Ascending aorta (tissue), 2 donors: ENCODE data around the gene LIAS. TPM values are rescaled to one million over a fixed set of nuclear protein-coding genes. Genes with fewer than 3 reads are reported as not detected.

ENCODE experiments used
- DNase-seq, 2 donors: peaks; one replicate each; pipeline ENCODE4 v3.0.0-alpha.2; 2019; ENCODE audit warnings: low spot score in 2 of 2
- H3K27ac ChIP-seq, 2 donors: fragments of 200-600 bp; sonication (generic); one replicate each; pipeline ENCODE4 v1.5.1; 2016 to 2017; ENCODE audit warnings: mild to moderate bottlenecking in 1 of 2
- H3K27me3 ChIP-seq: fragments of 200-600 bp; sonication (generic); one replicate; pipeline ENCODE4 v1.5.1; 2017
- H3K36me3 ChIP-seq, 2 donors: fragments of 200-600 bp; sonication (generic); one replicate each; pipeline ENCODE4 v1.5.1; 2016
- H3K4me1 ChIP-seq, 2 donors: fragments of 200-600 bp; sonication (generic); one replicate each; pipeline ENCODE4 v1.5.1; 2016 to 2017; ENCODE audit warnings: mild to moderate bottlenecking in 1 of 2
- H3K4me3 ChIP-seq, 2 donors: fragments of 200-600 bp; sonication (generic); one replicate each; pipeline ENCODE4 v1.5.1; 2016 to 2017; ENCODE audit warnings: mild to moderate bottlenecking in 1 of 2
- H3K9me3 ChIP-seq, 2 donors: fragments of 200-600 bp; sonication (generic); one replicate each; pipeline ENCODE4 v1.5.1; 2016
- CTCF ChIP-seq, 3 experiments: fragments of 200-600 bp in 2 of 3; fragments of 450-650 bp in 1 of 3; sonication (generic) in 2 of 3; IDR thresholded peaks; one replicate each; pipeline ENCODE4 v1.5.1; 2016 to 2019; ENCODE audit warnings: antibody characterized with exemption in 3 of 3, mild to moderate bottlenecking in 1 of 3, moderate library complexity in 1 of 3
- intact Hi-C: fragments of 100-400 bp; cut with DNase I; formaldehyde crosslinking; loops from one replicate; pipeline ENCODE4 v1.15.1; 2023
- total RNA-seq: library from RNA; depleted of rRNA; stranded (reverse); fragments of >200 nt; gene quantifications from one replicate; pipeline ENCODE4 v1.1.0, GENCODE V29; 2016

The LIAS gene
- total RNA-seq, 1 donor from 2014 or later, result 2.9 TPM

GRCh38 chr4:39480902-39481695, 22.2 kb downstream of the LIAS start:
- H3K4me1 ChIP-seq, result peaks cover 0 to 4% of the 10 kb centered on the region in 2 donors
- H3K9me3 ChIP-seq, result no peaks in the 10 kb centered on the region
- no peaks in the 10 kb centered on the region for H3K27me3 ChIP-seq
- H3K27ac ChIP-seq, result no peak overlapping the region
- intact Hi-C loops, result no loop called here
- no peak for TF ChIP-seq CTCF (IDR thresholded peaks at IDR 0.05)
- no peak for DNase-seq
- no peak overlapping the region for H3K4me3 ChIP-seq
- peaks cover 0 to 3% of the 10 kb centered on the region in 2 donors for H3K36me3 ChIP-seq

- H3K4me3 ChIP-seq, result no peak overlapping the region
- no peak for TF ChIP-seq CTCF (IDR thresholded peaks at IDR 0.05)
- H3K27ac ChIP-seq, result no peak overlapping the region
- H3K9me3 ChIP-seq, result no peaks in the 10 kb centered on the region
- no peaks in the 10 kb centered on the region for H3K36me3 ChIP-seq
- DNase-seq, result no peak
- no peaks in the 10 kb centered on the region for H3K4me1 ChIP-seq
- H3K27me3 ChIP-seq, result no peaks in the 10 kb centered on the region
- intact Hi-C loops, result no loop called here
These were observed 25.9 kb downstream of the LIAS start for GRCh38 chr4:39484582-39485272.

GRCh38 chr4:39486221-39486804, 27.5 kb downstream of the LIAS start:
- H3K27me3 ChIP-seq, result no peaks in the 10 kb centered on the region
- no peak overlapping the region for H3K4me3 ChIP-seq
- no peak overlapping the region for H3K27ac ChIP-seq
- H3K36me3 ChIP-seq, result no peaks in the 10 kb centered on the region
- no peaks in the 10 kb centered on the region for H3K9me3 ChIP-seq
- H3K4me1 ChIP-seq, result no peaks in the 10 kb centered on the region
- DNase-seq, result no peak
- no peak for TF ChIP-seq CTCF (IDR thresholded peaks at IDR 0.05)
- intact Hi-C loops, result no loop called here

- DNase-seq, result no peak
- Histone ChIP-seq H3K9me3 (no peaks in the 10 kb centered on the region), H3K4me3 (no peak overlapping the region), H3K4me1 (no peaks in the 10 kb centered on the region), H3K36me3 (no peaks in the 10 kb centered on the region), H3K27me3 (no peaks in the 10 kb centered on the region), H3K27ac (no peak overlapping the region)
- TF ChIP-seq CTCF (IDR thresholded peaks at IDR 0.05), result no peak
- intact Hi-C loops, result no loop called here
These were observed 31.5 kb downstream of the LIAS start for GRCh38 chr4:39490322-39490721.

GRCh38 chr4:39494354-39494753, 35.5 kb downstream of the LIAS start:
- H3K27ac ChIP-seq, result no peak overlapping the region
- no peaks in the 10 kb centered on the region for H3K27me3 ChIP-seq
- H3K36me3 ChIP-seq, result peaks cover 3 to 11% of the 10 kb centered on the region in 2 donors
- TF ChIP-seq CTCF (IDR thresholded peaks at IDR 0.05), result no peak
- intact Hi-C loops, result no loop called here
- no peak for DNase-seq
- H3K4me1 ChIP-seq, result no peaks in the 10 kb centered on the region
- H3K9me3 ChIP-seq, result no peaks in the 10 kb centered on the region
- H3K4me3 ChIP-seq, result no peak overlapping the region
